Measurements from ENCODE around the gene BABAM2.

The BABAM2 gene

DNA sequence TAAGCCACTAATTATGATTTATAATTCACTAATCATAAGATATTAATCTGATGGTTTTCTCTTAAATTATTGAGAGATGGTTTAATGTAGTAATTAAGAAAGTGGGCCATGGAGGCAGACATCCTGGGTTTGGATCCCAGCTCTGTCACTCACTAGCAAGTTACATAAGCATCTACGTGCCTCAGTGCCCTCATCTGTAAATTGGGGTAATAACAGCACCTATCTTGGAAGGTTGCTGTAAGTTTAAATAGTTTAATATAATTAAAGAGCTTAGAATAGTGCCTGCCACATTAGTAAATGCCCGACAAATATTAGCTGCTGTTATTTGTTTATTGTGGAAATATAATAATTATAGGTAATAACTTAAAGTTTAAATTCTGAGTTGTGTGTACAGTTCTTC lies 30.9 kb downstream of the BABAM2 start:
- TF ChIP-seq, protein P1, sequence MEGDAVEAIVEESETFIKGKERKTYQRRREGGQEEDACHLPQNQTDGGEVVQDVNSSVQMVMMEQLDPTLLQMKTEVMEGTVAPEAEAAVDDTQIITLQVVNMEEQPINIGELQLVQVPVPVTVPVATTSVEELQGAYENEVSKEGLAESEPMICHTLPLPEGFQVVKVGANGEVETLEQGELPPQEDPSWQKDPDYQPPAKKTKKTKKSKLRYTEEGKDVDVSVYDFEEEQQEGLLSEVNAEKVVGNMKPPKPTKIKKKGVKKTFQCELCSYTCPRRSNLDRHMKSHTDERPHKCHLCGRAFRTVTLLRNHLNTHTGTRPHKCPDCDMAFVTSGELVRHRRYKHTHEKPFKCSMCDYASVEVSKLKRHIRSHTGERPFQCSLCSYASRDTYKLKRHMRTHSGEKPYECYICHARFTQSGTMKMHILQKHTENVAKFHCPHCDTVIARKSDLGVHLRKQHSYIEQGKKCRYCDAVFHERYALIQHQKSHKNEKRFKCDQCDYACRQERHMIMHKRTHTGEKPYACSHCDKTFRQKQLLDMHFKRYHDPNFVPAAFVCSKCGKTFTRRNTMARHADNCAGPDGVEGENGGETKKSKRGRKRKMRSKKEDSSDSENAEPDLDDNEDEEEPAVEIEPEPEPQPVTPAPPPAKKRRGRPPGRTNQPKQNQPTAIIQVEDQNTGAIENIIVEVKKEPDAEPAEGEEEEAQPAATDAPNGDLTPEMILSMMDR (IDR thresholded peaks at IDR 0.05; ENCODE audit: low read depth, low read length), result no peak

DNA sequence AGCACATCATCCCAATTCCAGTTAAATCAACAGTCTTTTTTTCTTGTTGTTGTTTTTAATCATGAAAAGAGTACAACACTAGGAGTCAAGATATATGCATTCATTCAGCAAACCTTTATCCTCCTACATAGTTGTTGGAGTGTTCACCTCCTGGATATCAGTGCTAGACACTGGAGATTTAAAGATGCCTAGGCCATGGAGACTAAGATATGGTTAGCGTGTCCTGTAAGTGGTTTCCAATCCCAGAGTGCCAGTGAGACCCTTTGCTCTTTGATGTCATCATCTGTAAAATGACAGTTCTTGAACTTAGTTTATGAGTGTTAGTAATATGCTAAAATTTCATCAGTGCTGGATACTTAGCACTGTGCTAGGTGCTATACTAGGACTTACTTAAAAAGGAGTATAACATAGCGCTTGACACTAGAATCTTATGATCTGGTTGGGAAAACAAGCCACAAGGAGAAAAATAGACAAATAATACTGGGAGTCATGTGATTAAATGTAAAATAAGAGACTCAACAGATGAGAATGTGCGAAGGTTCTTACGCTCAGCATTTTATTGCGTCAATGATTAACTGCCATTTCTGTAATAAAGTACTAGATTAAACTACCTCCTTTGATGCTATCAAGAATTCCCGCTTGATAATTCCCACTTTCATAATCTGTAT lies 31.5 kb downstream of the BABAM2 start:
- DNase-seq (ENCODE audit: extremely low read depth, low read depth), result no peak
- TF ChIP-seq, protein P1 (IDR thresholded peaks at IDR 0.05; ENCODE audit: low read depth, low read length), result no peak

More for the DNA sequence above, 30.9 kb downstream of the BABAM2 start:
- DNase-seq (ENCODE audit: extremely low read depth, low read depth), result no peak

DNA sequence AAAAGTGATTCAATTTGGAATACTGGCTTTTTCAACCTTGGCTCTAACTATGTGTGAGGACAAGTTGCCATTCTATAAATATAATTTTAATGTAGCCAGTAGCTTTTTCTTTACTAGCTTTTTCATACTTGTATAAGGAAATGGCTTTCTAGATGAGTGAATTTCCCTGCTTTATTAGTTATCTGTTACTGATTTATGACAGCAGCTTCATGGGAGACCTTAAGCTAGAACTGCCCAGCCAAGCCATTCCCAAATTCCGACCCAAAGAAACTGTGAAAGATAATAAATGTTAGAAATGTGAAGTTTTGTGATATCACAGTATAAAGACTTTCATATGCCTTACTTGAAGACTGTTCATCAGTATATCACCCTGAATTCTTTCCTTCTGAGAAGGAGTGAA lies 32.3 kb downstream of the BABAM2 start:
- no peak for DNase-seq (ENCODE audit: extremely low read depth, low read depth)
- TF ChIP-seq, protein P1 (IDR thresholded peaks at IDR 0.05; ENCODE audit: low read depth, low read length), result no peak

DNA sequence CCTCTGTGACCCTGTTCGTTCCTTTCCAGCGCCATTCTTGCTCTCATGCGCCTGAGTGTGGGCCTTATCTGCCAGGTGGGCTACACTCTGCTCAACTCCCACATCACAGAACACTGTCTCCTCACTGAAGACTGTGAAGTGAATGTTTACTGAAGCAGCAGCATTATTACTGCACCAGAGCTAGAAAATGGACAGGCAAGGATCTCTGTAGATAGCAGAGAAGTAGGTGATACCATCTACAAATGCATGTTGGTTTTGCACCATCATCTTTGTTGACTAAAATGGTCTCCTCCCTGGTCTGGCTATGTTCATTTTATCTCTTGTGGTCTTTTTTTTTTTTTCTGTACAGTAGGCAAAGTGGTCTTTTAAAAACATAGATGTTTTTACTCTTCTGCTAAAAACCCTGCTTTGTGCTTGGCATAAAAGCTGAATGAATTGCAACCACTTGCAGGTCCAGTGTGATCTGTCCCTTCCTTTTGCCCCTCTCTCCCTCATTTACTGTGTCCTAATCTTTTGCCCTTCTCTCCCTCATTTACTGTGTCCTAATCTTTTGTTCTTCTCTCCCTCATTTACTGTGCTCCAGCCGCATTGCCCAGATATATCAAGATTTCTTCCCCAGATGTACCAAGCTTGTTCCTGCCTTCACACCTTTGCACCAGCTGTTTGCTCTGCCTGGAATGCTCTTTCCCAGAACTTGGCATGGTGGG lies 35.4 kb downstream of the BABAM2 start:
- TF ChIP-seq, protein P1 (IDR thresholded peaks at IDR 0.05; ENCODE audit: low read depth, low read length), result no peak
- DNase-seq (ENCODE audit: extremely low read depth, low read depth), result no peak

DNA sequence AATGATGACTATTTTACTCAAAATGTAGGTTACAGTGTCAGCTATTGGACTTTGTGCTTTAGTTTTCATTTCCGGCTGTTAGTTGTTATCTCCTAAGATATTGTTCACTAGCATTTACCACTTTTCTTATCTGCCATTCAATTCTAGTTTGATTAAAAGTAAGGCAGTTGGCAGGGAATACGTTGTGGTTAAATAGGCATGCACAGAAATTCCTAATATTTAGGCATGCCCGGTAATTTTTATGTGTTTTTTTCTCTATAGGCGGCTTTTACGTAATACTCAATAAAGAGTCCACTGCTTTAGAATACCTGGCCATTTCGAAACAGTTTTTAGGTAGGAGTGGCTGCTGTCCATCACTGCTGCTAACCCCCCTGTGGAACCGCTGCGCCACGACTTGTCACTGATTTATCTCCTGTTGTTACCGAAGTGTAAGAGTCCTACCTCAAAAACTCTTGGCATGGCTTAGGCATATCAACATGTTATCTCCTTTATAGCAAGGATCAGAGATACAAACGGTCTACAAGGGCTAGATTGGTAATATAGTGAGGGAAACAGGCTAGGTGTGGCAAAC lies 39.5 kb downstream of the BABAM2 start:
- no peak for DNase-seq (ENCODE audit: extremely low read depth, low read depth)
- TF ChIP-seq, protein P1 (IDR thresholded peaks at IDR 0.05; ENCODE audit: low read depth, low read length), result no peak

DNA sequence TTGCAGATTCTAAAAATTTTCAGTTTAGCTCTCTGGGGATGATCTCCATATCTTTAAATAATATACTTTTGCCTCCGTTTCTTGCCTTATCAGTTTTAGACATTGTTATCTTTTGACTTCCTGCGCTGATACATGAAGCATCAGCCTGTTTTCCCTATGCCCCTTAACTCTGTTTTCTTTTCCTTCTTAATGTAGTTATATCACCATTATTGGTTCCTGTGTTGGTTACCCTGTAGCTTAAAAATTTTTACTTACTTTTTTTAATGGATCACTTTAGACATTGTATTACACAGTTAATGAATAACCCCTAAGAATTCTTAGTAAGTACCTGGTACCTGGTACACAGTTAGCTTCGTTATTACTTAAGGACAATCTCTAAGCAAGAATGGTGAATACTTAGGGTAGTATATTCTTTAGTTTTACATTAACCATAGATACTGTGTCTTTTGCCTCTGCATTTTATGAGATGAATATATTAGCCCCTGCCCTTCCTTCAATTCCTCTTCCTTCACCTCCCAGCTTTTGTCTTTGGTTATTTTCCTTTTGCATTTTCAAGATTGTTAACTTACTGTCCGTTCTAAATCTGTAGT lies 40.9 kb downstream of the BABAM2 start:
- DNase-seq (ENCODE audit: extremely low read depth, low read depth), result no peak
- TF ChIP-seq, protein P1 (IDR thresholded peaks at IDR 0.05; ENCODE audit: low read depth, low read length), result no peak

DNA sequence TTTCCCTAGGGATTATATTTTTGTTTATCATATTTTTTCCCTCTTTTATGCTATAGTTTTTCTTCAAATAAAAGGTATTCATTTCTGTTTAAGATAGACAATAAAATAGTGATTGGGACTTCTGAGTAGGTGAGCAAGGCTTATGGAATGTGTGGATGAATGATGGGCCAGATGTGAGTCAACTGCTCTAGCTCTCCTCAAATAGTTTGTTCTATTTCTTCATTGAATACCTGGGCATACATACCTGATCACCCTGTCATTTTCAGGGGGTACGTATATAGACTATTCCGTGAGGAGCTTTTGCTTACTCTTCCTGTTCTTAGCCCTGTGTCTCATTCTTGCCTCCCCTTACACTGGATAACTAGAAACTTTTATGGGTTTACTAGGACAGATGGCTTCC lies 41.9 kb downstream of the BABAM2 start:
- DNase-seq (ENCODE audit: extremely low read depth, low read depth), result no peak
- TF ChIP-seq, protein P1 (IDR thresholded peaks at IDR 0.05; ENCODE audit: low read depth, low read length), result no peak
